HG03064 (cell line): Measurements from ENCODE around the gene NUDCD3.

Experiments
- ATAC-seq: cut with Tn5 transposase; IDR thresholded peaks from one replicate; pipeline ENCODE4 v1.9.1; 2021; ENCODE audit warnings: low read depth; ENCODE audit not compliant: unreplicated experiment

The NUDCD3 gene

GRCh38 chr7:44403176-44403759 is 87.2 kb downstream of the NUDCD3 start:
- ATAC-seq, result no peak

GRCh38 chr7:44402401-44403060 is 87.9 kb downstream of the NUDCD3 start:
- no peak for ATAC-seq

DNA sequence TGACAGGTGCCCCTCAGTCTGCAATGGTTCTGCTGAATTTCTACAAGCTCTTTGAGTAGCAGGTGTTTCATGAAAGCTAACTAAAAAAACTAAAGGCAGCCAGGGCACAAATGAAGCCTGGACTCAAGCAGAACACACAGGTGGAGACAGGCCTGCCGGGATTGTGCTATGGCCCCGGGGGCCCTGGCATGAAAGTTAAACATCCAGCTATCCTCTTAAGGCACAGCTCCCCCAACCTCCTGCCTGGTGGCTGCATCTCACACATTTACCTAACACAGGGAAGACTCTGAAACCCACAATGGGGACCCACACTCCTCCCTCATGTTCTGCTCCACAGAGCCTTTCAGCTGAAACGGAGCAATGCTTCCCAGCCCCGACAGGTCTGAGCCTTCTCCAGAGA is 88.8 kb downstream of the NUDCD3 start:
- no peak for ATAC-seq

DNA sequence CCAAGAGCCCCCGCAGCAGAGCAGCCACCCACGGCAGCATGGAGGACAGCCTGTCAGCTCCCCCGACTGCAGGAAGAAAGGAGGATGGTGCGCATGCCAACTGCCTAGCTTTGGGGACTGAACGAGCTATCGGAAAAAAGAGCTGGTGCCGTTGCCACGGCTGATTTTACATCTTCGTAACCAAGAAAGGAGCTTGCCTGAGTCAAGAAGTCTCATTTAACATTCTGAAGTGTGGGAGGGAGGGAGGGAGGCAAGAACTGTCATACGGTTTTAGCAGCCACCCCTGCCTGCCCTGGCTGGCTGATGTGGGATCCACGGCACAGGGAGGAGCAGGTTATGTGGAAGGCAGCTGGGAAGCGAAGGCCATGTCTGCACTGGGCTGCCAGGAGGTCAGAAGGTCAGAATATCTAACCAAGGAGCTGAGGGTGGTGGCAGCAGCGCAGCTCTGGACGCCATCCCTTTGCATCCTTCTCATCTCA is 90.4 kb downstream of the NUDCD3 start:
- ATAC-seq, result no peak

DNA sequence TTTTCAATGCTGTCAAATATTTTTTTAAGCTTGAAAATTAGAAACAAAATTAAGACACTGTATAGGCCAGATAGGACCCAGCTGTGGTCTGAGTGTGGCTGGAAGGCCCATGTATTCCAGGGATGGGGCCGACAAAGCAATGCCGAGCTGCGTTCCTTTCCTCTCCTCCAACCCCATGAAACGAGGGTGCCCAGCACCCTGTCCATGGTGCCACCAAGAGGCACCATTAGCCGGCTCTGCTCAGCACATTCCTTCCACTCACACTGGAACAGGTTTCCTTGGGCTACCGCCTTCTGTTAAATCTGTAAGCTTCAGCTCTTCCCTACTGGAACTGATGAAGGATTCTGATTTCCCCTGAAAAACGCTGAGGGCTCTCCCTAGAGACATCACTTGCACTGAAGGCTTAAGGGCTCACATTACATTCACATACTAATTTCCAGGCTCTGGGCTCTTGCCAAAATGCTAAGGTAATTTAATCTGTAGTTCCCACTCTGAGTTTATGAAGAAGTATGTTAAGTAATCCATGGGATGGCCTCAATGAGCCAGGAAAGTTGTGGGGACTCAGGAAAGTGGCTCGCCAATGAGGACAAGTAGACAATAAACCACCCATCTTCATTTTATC is 91.4 kb downstream of the NUDCD3 start:
- no peak for ATAC-seq

GRCh38 chr7:44398511-44398911 is 91.9 kb downstream of the NUDCD3 start:
- ATAC-seq, result no peak

DNA sequence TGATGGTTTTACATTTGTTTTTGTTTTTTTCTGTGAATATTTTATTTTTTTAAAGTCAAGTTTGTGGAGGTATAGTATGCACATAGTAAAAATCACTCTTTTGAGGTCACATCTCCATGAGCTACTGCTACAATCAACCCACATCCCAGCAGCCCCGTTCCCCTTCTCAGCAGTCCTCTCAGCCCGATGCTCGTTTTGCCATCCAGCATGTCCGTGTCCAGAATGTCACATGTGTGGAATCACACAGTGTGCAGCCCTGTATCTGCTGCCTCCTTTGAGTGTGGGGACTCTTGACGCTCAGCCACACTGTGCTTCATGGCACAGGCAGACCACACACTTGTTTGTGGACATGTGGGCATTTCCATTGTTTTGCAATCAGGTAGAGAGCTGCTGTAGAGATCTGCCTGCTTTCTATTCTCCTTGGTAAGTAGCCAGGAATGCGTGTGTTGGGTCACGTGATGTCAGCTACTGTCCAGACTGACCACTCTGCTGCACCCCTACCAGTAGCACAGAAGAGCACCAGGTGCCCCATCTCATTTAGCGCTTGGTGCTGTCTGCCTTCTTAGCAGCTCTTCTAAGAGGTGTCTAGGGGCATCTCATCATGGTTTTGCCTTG is 93.4 kb downstream of the NUDCD3 start:
- ATAC-seq, result no peak

GRCh38 chr7:44396496-44396895 is 94.0 kb downstream of the NUDCD3 start:
- ATAC-seq, result no peak

DNA sequence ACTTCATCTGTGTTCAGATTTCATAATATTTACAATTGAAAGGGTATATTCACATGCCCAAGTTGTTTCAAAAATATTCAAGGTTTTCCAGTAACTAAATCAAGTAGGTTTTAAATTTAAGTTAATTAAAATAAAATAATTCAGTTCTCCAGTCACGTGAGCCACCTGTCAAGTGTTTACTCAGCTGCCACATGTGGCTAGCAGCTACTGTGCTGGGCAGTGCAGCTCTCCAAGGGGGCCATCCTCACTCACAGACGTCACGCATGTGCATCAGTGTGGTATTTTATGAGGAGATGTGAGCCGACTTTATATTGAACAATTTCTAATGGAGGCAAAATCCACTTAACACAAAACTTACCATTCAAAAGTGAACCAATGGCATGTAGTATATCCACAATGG is 95.4 kb downstream of the NUDCD3 start:
- no peak for ATAC-seq

DNA sequence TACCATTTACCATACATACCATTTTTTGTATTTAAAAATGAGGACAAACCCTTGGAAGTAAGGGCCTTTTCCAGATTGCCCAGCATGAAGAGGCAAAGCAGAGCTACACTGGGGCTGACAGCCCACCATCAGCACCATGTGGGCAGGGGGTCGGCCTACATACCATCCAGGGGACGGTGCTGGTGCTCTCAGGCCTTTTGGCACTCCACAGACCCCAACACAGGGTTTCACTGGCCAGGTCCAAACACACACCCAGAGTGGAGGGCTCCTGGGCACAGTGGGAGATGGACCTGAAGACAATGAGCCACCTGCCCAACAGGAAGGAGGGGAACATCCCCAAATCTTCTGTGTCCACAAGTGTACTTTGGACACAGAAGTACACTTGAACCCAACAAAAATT is 95.8 kb downstream of the NUDCD3 start:
- ATAC-seq, result no peak

GRCh38 chr7:44394112-44394447 is 96.4 kb downstream of the NUDCD3 start:
- ATAC-seq, result no peak

DNA sequence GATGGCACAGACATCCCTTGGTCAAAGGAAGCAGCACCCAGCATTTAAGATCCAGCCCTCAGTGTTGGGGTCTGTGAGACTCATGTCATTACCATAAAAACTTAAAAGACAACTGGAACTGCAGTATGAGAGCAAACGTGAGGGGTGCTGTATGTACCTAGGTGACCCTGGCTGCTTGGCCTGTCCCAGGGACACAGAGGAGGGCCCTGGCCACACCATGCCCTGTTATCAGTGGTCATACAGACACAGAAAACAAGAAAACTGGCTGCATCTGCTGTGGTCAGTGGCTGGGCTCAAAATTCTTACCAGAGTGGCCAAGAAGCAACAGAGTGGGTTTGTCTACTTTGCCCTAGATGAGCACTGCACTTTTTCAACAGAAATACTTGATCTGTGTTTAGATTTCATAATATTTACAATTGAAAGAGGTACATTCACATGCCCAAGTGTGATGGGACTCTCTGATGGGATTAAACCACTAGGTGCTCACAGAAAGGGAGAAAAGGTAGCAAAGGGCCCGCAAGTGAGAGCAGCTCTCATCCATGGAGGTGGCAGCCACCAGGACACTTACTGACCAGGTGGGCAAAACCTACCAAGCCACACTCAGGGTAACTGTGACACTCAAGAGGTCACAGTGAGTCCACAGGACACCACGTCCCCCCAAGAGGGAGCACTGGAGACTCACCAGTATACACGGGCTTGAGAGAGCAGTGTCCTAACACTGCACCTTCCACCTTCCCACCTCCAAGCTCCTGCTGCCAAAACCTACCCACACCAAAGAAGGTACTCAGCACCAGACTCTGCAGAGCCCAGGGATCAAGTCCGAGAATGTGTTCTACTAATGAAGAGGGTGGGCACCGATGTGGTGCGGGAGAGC is 97.0 kb downstream of the NUDCD3 start:
- no peak for ATAC-seq

GRCh38 chr7:44392618-44393010 is 97.8 kb downstream of the NUDCD3 start:
- no peak for ATAC-seq

GRCh38 chr7:44391746-44392617 is 98.5 kb downstream of the NUDCD3 start:
- no peak for ATAC-seq

DNA sequence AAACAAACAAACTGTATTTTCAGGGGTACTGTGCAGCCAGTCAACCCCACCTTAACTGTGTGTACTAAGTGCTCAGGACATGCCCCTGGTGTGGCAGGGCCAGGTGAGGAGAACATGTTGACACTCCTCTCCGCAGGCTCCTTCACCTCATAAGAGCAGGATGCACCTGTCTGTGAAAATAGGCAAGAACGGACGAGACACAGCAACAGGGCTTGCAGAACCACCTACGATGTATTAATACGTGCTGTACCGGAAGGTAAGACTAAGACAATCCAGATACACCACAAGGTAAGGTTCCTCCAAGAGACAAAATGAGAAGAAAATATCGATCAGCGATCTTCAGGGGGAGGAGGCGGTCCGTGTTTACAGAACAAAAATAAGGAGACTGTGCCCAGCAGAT is 99.3 kb downstream of the NUDCD3 start:
- ATAC-seq, result no peak

DNA sequence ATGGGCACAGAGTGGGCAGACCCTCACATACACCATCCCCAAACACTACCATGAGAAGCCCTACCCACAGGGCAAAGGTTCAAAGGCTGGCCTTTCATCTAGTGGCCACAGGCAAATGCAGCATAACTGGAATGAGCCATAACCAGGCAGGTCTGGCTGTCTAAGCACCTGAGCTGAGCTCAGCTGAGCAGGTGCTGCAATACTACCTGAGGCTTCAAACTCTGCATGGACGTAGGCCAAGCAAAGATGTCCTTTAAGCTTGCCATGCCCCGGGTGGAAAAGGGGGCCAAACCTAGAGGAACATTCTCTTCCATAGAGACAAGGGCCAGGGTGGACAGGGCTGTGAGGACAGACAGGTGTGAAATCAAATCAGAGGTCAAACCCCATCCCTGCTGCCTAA is 99.8 kb downstream of the NUDCD3 start:
- ATAC-seq, result no peak

- ATAC-seq, result no peak
Measured at GRCh38 chr7:44388089-44388970, 102.1 kb downstream of the NUDCD3 start.

DNA sequence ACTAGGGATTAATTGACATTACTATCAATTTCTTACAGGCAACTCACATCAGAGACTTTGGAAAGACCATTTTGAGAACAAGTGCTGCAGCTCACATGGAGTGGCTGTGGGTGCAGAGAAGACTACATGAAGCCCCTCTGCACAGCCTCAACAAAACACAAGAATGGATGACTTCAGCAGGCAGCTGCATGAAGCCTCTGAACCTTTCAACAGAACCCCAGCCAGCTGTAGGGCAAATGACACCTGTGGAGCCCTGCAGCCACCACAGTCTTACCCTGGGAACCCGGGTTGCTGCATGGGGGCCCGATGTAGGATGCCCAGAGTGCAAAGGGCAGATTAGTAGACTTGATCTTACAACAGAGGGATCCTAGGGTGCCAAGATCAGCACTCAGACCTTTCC is 103.1 kb downstream of the NUDCD3 start:
- ATAC-seq, result no peak
